Panc1 (cell line): ENCODE measurements around the gene GABPB1. TPM values are rescaled to one million over a fixed set of nuclear protein-coding genes. Genes with fewer than 3 reads are reported as not detected.

ENCODE experiments used
- ATAC-seq: fragments of 200-7000 bp; cut with Tn5 transposase; 2 replicates; pipeline ENCODE4 v1.9.1; 2020; ENCODE audit warnings: mild to moderate bottlenecking, moderate library complexity
- BruUV-seq: library from RNA; stranded (reverse); fragments of 400-500 nt; replicated peaks from 2 replicates; lab custom pipeline; 2021; lab: Mats Ljungman, UMichigan
- CTCF ChIA-PET: fragments of 300-600 bp; sonication (Branson Sonifier 250); formaldehyde crosslinking; loops from one replicate; lab custom pipeline; 2022; ENCODE audit warnings: antibody characterized with exemption; lab: Charles Lee
- POLR2A ChIA-PET: fragments of 300-600 bp; sonication (Branson Sonifier 250); formaldehyde crosslinking; loops from one replicate; lab custom pipeline; 2022; ENCODE audit warnings: antibody characterized with exemption; lab: Charles Lee
- DNase-seq: peaks from one replicate; pipeline ENCODE4 v3.0.0-alpha.2; 2010; ENCODE audit warnings: low read depth, low spot score
- H3K27ac ChIP-seq: 2 replicates; pipeline ENCODE4 v1.5.1; 2011; ENCODE audit warnings: mild to moderate bottlenecking, low read length, inconsistent platforms
- H3K27me3 ChIP-seq: fragments of 200-500 bp; sonication (Bioruptor generic); 2 replicates; pipeline ENCODE4 v1.6.0; 2014; ENCODE audit warnings: low read length, inconsistent platforms; ENCODE audit not compliant: control insufficient read depth, insufficient read depth
- H3K36me3 ChIP-seq: fragments of 200-500 bp; sonication (Bioruptor generic); 2 replicates; pipeline ENCODE4 v1.5.1; 2014; ENCODE audit warnings: inconsistent platforms, mild to moderate bottlenecking, low read length, moderate library complexity; ENCODE audit not compliant: control insufficient read depth, insufficient read depth
- H3K4me1 ChIP-seq: 2 replicates; pipeline ENCODE4 v1.5.1; 2011; ENCODE audit warnings: inconsistent platforms, mild to moderate bottlenecking, low read length, moderate library complexity; ENCODE audit not compliant: control insufficient read depth, insufficient read depth
- H3K4me3 ChIP-seq, 2 experiments: 2 replicates each; pipeline ENCODE4 v1.5.1; 2011 to 2012; ENCODE audit warnings: low read depth in 2 of 2, low read length in 2 of 2, mild to moderate bottlenecking in 2 of 2, inconsistent platforms in 1 of 2, moderate library complexity in 1 of 2
- H3K9me3 ChIP-seq: fragments of 200-500 bp; sonication (Bioruptor generic); 2 replicates; pipeline ENCODE4 v1.5.1; 2014; ENCODE audit warnings: low read depth, mild to moderate bottlenecking, inconsistent platforms, low read length, moderate library complexity; ENCODE audit not compliant: control insufficient read depth, insufficient read depth
- CTCF ChIP-seq: fragments of 450-650 bp; IDR thresholded peaks from 2 replicates; pipeline ENCODE4 v1.5.1; 2017; ENCODE audit warnings: mild to moderate bottlenecking
- POLR2AphosphoS5 ChIP-seq: IDR thresholded peaks from 2 replicates; pipeline ENCODE4 v1.6.1; 2012; ENCODE audit warnings: mild to moderate bottlenecking, low read depth, low read length, moderate library complexity
- REST ChIP-seq, 2 experiments: IDR thresholded peaks; 2 replicates each; pipeline ENCODE4 v1.6.1; 2011 to 2012; ENCODE audit warnings: low read depth in 2 of 2, control low read depth in 1 of 2, low read length in 1 of 2, mild to moderate bottlenecking in 1 of 2, moderate library complexity in 1 of 2; ENCODE audit not compliant: insufficient read depth in 1 of 2
- SIN3A ChIP-seq: IDR thresholded peaks from 2 replicates; pipeline ENCODE4 v1.6.1; 2012; ENCODE audit warnings: low read depth, mild to moderate bottlenecking, low read length, moderate library complexity, borderline replicate concordance; ENCODE audit not compliant: insufficient read depth
- TCF7L2 ChIP-seq: IDR thresholded peaks from 2 replicates; pipeline ENCODE4 v1.6.1; 2011; ENCODE audit warnings: mild to moderate bottlenecking, low read depth, low read length, inconsistent platforms
- in situ Hi-C: cut with HindIII; loops from 2 replicates; pipeline ENCODE4 v1.10.0; 2016; ENCODE audit warnings: low sequenced_read_pairs, low pct_unique_long_range_greater_than_20kb
- intact Hi-C: fragments of 100-400 bp; cut with micrococcal nuclease; formaldehyde crosslinking; loops from one replicate; pipeline ENCODE4 v1.10.0; 2022; ENCODE audit not compliant: unreplicated experiment
- total RNA-seq: library from RNA; stranded (reverse); gene quantifications from one replicate; pipeline ENCODE4 v1.2.1, GENCODE V29; 2021; ENCODE audit not compliant: unreplicated experiment

The GABPB1 gene
- total RNA-seq, 1 experiment from 2014 or later = 20.0 TPM

DNA sequence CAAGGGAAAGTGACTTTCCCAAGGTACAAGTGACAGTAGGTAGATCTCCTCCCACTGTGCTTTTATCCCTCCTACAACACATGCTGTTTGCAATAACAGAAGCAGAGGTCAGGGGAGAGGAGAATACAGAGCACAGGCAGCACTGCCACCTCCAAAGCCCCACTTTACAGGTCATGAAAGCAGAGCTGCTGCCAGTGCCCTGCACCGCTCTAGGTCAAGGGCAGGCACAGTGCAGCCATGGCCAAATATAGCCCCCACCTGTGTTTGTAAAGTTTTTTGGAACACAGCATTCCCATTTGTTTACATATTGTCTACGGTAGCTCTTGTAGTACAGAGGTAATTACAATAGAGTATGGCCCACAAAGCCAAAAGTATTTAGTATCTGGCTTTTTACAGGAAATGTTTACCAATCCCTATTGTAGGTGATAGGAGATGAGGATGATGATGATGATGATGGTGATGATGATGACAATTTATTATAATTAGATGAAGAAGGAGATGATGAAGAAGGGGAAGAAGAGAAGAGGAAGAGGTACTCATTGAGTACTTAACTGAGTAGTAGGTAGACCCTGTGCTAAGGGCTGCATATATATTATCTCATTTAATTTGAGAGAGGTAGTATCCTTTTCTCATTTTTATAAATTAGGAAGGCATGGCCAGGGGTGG lies 109.9 kb downstream of the GABPB1 start:
- ATAC-seq (no peak), DNase-seq (no peak)
- Histone ChIP-seq H3K4me1 (no peaks in the 10 kb centered on the region), H3K4me3 (no peak overlapping the region), H3K27ac (no peak overlapping the region), H3K36me3 (no peaks in the 10 kb centered on the region), H3K27me3 (no peaks in the 10 kb centered on the region), H3K9me3 (no peaks in the 10 kb centered on the region)
- TF ChIP-seq POLR2AphosphoS5 = no peak
- no peak for TF ChIP-seq REST (IDR thresholded peaks at IDR 0.05; ENCODE audit: insufficient read depth in 1 of 2, low read depth in 2 of 2, low read length in 1 of 2)
- no peak for TF ChIP-seq TCF7L2
- no peak for TF ChIP-seq SIN3A
- TF ChIP-seq CTCF = no peak
- intact Hi-C loops (no loop called here), in situ Hi-C loops (no loop called here)
- no TSS peak for BruUV-seq
- ChIA-PET CTCF (no interaction called here), POLR2A (no interaction called here)

GRCh38 chr15:50244153-50244552 lies 110.8 kb downstream of the GABPB1 start:
- no peak for ATAC-seq
- POLR2A ChIA-PET = no interaction called here
- DNase-seq = no peak
- no peaks in the 10 kb centered on the region for H3K4me1 ChIP-seq
- H3K27me3 ChIP-seq = no peaks in the 10 kb centered on the region
- intact Hi-C loops = no loop called here
- H3K27ac ChIP-seq = no peak overlapping the region
- CTCF ChIA-PET = no interaction called here
- no TSS peak for BruUV-seq
- TF ChIP-seq TCF7L2 (no peak), POLR2AphosphoS5 (no peak), CTCF (no peak), SIN3A (no peak), REST (IDR thresholded peaks at IDR 0.05; ENCODE audit: insufficient read depth in 1 of 2, low read depth in 2 of 2, low read length in 1 of 2) (no peak)
- in situ Hi-C loops = no loop called here
- no peak overlapping the region for H3K4me3 ChIP-seq
- no peaks in the 10 kb centered on the region for H3K36me3 ChIP-seq
- H3K9me3 ChIP-seq = no peaks in the 10 kb centered on the region
